IPS-11a (cell line): ENCODE data around the gene SEMA6B.
"Not testable (repeated sequence)": the region's sequence is repeated elsewhere in the genome, so short reads cannot be mapped to it uniquely, and the experiment has no call there.

Experiments used
- H3K4me3 ChIP-seq: one replicate; pipeline ENCODE4 v1.5.1; 2013; ENCODE audit warnings: low read depth, low read length, control low read depth

SEMA6B gene

GRCh38 chr19:4576016-4576933 is 16.8 kb upstream of the SEMA6B start:
- no peak overlapping the region for H3K4me3 ChIP-seq

- no peak overlapping the region for H3K4me3 ChIP-seq
Observed at GRCh38 chr19:4575267-4576015, 16.0 kb upstream of the SEMA6B start.

GRCh38 chr19:4573682-4574081 is 14.2 kb upstream of the SEMA6B start:
- no peak overlapping the region for H3K4me3 ChIP-seq

GRCh38 chr19:4571305-4571917 is 11.9 kb upstream of the SEMA6B start:
- no peak overlapping the region for H3K4me3 ChIP-seq

- H3K4me3 ChIP-seq, result no peak overlapping the region
Observed at GRCh38 chr19:4570916-4571304, 11.4 kb upstream of the SEMA6B start.

- H3K4me3 ChIP-seq, result no peak overlapping the region
Observed at GRCh38 chr19:4570402-4570801, 10.9 kb upstream of the SEMA6B start.

- no peak overlapping the region for H3K4me3 ChIP-seq
Observed at GRCh38 chr19:4568886-4569285, 9.4 kb upstream of the SEMA6B start.

- no peak overlapping the region for H3K4me3 ChIP-seq
Observed at GRCh38 chr19:4567584-4568071, 8.1 kb upstream of the SEMA6B start.

GRCh38 chr19:4566402-4567051 is 7.0 kb upstream of the SEMA6B start:
- no peak overlapping the region for H3K4me3 ChIP-seq

GRCh38 chr19:4563562-4563961 is 4.1 kb upstream of the SEMA6B start:
- not testable (repeated sequence) for H3K4me3 ChIP-seq

- not testable (repeated sequence) for H3K4me3 ChIP-seq
Observed at GRCh38 chr19:4562085-4562484, 2.6 kb upstream of the SEMA6B start.

- no peak overlapping the region for H3K4me3 ChIP-seq
Observed at GRCh38 chr19:4557971-4558941, 1.2 kb downstream of the SEMA6B start.

- no peak overlapping the region for H3K4me3 ChIP-seq
Observed at GRCh38 chr19:4557144-4557970, 2.1 kb downstream of the SEMA6B start.

GRCh38 chr19:4556597-4557127 is 2.8 kb downstream of the SEMA6B start:
- H3K4me3 ChIP-seq, result no peak overlapping the region

GRCh38 chr19:4555657-4556561 is 3.6 kb downstream of the SEMA6B start:
- H3K4me3 ChIP-seq, result no peak overlapping the region

- no peak overlapping the region for H3K4me3 ChIP-seq
Observed at GRCh38 chr19:4554717-4555116, 4.8 kb downstream of the SEMA6B start.

GRCh38 chr19:4553775-4554174 is 5.7 kb downstream of the SEMA6B start:
- no peak overlapping the region for H3K4me3 ChIP-seq
